Endothelial cell of umbilical vein (primary cell): Measurements from ENCODE around the gene ABCB9. TPM values are rescaled to one million over a fixed set of nuclear protein-coding genes. Genes with fewer than 3 reads are reported as not detected.

Source experiments
- BruUV-seq: library from RNA; stranded (reverse); fragments of 400-500 nt; replicated peaks from 2 replicates; lab custom pipeline; 2021; lab: Mats Ljungman, UMichigan
- CTCF ChIA-PET: fragments of 300-600, 350-600 bp; sonication (Branson Sonifier 250); formaldehyde crosslinking; loops from one replicate; lab custom pipeline; 2021; ENCODE audit warnings: antibody characterized with exemption, inconsistent platforms; lab: Charles Lee
- POLR2A ChIA-PET: fragments of 300-600, 350-600 bp; sonication (Branson Sonifier 250); formaldehyde crosslinking; loops from one replicate; lab custom pipeline; 2021; ENCODE audit warnings: antibody characterized with exemption, inconsistent platforms; lab: Charles Lee
- DNase-seq: peaks from one replicate; pipeline ENCODE4 v3.0.0-alpha.2; 2011; ENCODE audit warnings: low read depth, low spot score
- FAIRE-seq: peaks from 2 replicates; lab custom pipeline; 2011; peaks lifted over from hg19 to GRCh38; lab: Jason Lieb, UNC
- H2AFZ ChIP-seq: 2 replicates; pipeline ENCODE4 v1.6.0; 2012; ENCODE audit warnings: low read depth, low read length, control low read depth, inconsistent platforms
- H3K27ac ChIP-seq: 2 replicates; pipeline ENCODE4 v1.5.1; 2011; ENCODE audit warnings: low read depth, mild to moderate bottlenecking, control low read depth, low read length, moderate library complexity; ENCODE audit not compliant: insufficient read depth
- H3K27me3 ChIP-seq, 2 experiments: 2 replicates each; pipeline versions ENCODE4 v1.6.0 to v1.6.1; 2011; ENCODE audit warnings: low read length in 2 of 2, mixed read lengths in 1 of 2; ENCODE audit not compliant: control insufficient read depth in 2 of 2, insufficient read depth in 2 of 2
- H3K36me3 ChIP-seq, 2 experiments: 2 replicates in 1 of 2; 3 replicates in 1 of 2; pipeline ENCODE4 v1.5.1; 2011; ENCODE audit warnings: low read length in 2 of 2, mild to moderate bottlenecking in 1 of 2, moderate library complexity in 1 of 2; ENCODE audit not compliant: control insufficient read depth in 2 of 2, insufficient read depth in 2 of 2; ENCODE audit errors: extremely low read depth in 1 of 2
- H3K4me1 ChIP-seq: 3 replicates; pipeline ENCODE4 v1.5.1; 2011; ENCODE audit warnings: mild to moderate bottlenecking, low read length; ENCODE audit not compliant: control insufficient read depth, insufficient read depth; ENCODE audit errors: extremely low read depth
- H3K4me2 ChIP-seq: 2 replicates; pipeline ENCODE4 v1.6.1; 2011; ENCODE audit warnings: low read length, control low read depth, mixed read lengths; ENCODE audit not compliant: insufficient read depth
- H3K4me3 ChIP-seq, 3 experiments: fragments of 200-600 bp in 1 of 3; sonication (generic), shearing (Covaris generic) in 1 of 3; replicated peaks in 1 of 3; 2 replicates each; pipeline ENCODE4 v1.5.1; 2011 to 2016; ENCODE audit warnings: control low read depth in 3 of 3, low read length in 3 of 3, mild to moderate bottlenecking in 2 of 3, inconsistent platforms in 1 of 3, low read depth in 1 of 3, moderate library complexity in 1 of 3; ENCODE audit not compliant: insufficient read depth in 1 of 3
- H3K79me2 ChIP-seq: 2 replicates; pipeline ENCODE4 v1.6.0; 2012; ENCODE audit warnings: low read length, inconsistent platforms; ENCODE audit not compliant: control insufficient read depth, insufficient read depth
- H3K9ac ChIP-seq: replicated peaks from 2 replicates; pipeline ENCODE3; 2011; ENCODE audit warnings: low read length, control low read depth; ENCODE audit not compliant: insufficient read depth; ENCODE audit errors: extremely low read depth
- H3K9me1 ChIP-seq: replicated peaks from 3 replicates; pipeline ENCODE4 v1.6.0; 2011; ENCODE audit warnings: mild to moderate bottlenecking, low read length; ENCODE audit not compliant: control insufficient read depth, insufficient read depth; ENCODE audit errors: extremely low read depth
- H3K9me3 ChIP-seq: replicated peaks from 2 replicates; pipeline ENCODE4 v1.5.1; 2012; ENCODE audit warnings: low read length, inconsistent platforms; ENCODE audit not compliant: control insufficient read depth, insufficient read depth
- H4K20me1 ChIP-seq: replicated peaks from 2 replicates; pipeline ENCODE3; 2011; ENCODE audit warnings: mild to moderate bottlenecking, low read length; ENCODE audit not compliant: control insufficient read depth, insufficient read depth; ENCODE audit errors: extremely low read depth
- CTCF ChIP-seq, 2 donors: IDR thresholded peaks; 1 replicate in 1 of 2; 2 replicates in 1 of 2; pipeline ENCODE4 v1.5.1; 2011; ENCODE audit warnings: low read length in 2 of 2, mild to moderate bottlenecking in 2 of 2, moderate library complexity in 2 of 2, control low read depth in 1 of 2, inconsistent platforms in 1 of 2, low read depth in 1 of 2; ENCODE audit not compliant: insufficient read depth in 1 of 2; ENCODE audit errors: extremely low read depth in 1 of 2
- FOS ChIP-seq: IDR thresholded peaks from 2 replicates; pipeline ENCODE4 v1.6.1; 2011; ENCODE audit warnings: mild to moderate bottlenecking, low read length, moderate library complexity, borderline replicate concordance; ENCODE audit not compliant: insufficient read depth
- JUN ChIP-seq: IDR thresholded peaks from 2 replicates; pipeline ENCODE4 v1.6.1; 2011; ENCODE audit warnings: borderline replicate concordance, low read depth; ENCODE audit not compliant: insufficient read length, insufficient read depth
- POLR2AphosphoS5 ChIP-seq: IDR thresholded peaks from 2 replicates; pipeline ENCODE4 v1.6.1; 2012; ENCODE audit warnings: low read depth, mild to moderate bottlenecking, control low read depth, low read length, moderate library complexity; ENCODE audit not compliant: insufficient read depth
- dilution Hi-C: fragments of 300-500 bp; cut with MboI; formaldehyde crosslinking; loops from one replicate; pipeline ENCODE4 v1.15.0; 2019; ENCODE audit warnings: low sequenced_read_pairs; ENCODE audit not compliant: extremely low pct_ligation_motif_present
- intact Hi-C: fragments of 100-400 bp; cut with micrococcal nuclease; formaldehyde crosslinking; loops from one replicate; pipeline ENCODE4 v1.10.0; 2022
- polyA plus RNA-seq, 4 experiments: library from polyadenylated mRNA; depleted of rRNA in 3 of 4; stranded (reverse) in 3 of 4; unstranded in 1 of 4; fragments of >200 nt; gene quantifications; 2 replicates each; pipeline versions ENCODE4 v1.2.1 to v1.2.3, GENCODE V29; 2011 to 2012; ENCODE audit warnings: missing spikeins in 1 of 4
- total RNA-seq: library from RNA; stranded (reverse); gene quantifications from 2 replicates; pipeline ENCODE4 v1.2.3, GENCODE V29; 2021

The ABCB9 gene
- total and polyA plus RNA-seq, 2 donors (not counting 3 experiments of a cell fraction or from before 2014, with no cell fraction given): 11.7 to 16.9 TPM

- Histone ChIP-seq H3K9ac (no peak overlapping the region), H3K36me3 (peaks cover 0 to 10% of the 10 kb centered on the region in 2 experiments), H2AFZ (no peak overlapping the region), H3K4me2 (no peak overlapping the region), H3K9me1 (no peaks in the 10 kb centered on the region), H3K9me3 (no peaks in the 10 kb centered on the region), H3K27ac (no peak overlapping the region), H3K79me2 (peaks cover 17% of the 10 kb centered on the region), H3K4me1 (peaks cover 27% of the 10 kb centered on the region), H3K27me3 (no peaks in the 10 kb centered on the region), H4K20me1 (no peaks in the 10 kb centered on the region), H3K4me3 (no peak overlapping the region)
- dilution Hi-C loops: no loop called here
- TF ChIP-seq FOS: no peak
- TF ChIP-seq POLR2AphosphoS5: no peak
- TF ChIP-seq JUN: no peak
- TF ChIP-seq CTCF (IDR thresholded peaks at IDR 0.05; ENCODE audit: extremely low read depth in 1 of 2, insufficient read depth in 1 of 2, low read depth in 1 of 2, low read length in 2 of 2): no peak
- ChIA-PET POLR2A (no interaction called here), CTCF (no interaction called here)
- intact Hi-C loops: no loop called here
- no TSS peak for BruUV-seq
- DNase-seq: no peak
- no peak for FAIRE-seq
Measured at GRCh38 chr12:122986258-122986871, 20.1 kb upstream of the ABCB9 start.
